ENCODE measurements around the gene AK4. TPM values are rescaled to one million over a fixed set of nuclear protein-coding genes. Genes with fewer than 3 reads are reported as not detected.

AK4 gene
- total and polyA plus RNA-seq, 2 of the 8 experiments (the other 6 are each of a cell fraction or from before 2014, with no cell fraction given) = 64.5 to 175 TPM

- no peak for TF ChIP-seq EP300 (IDR thresholded peaks at IDR 0.05; ENCODE audit: borderline replicate concordance in 1 of 2, low read depth in 2 of 2, low read length in 2 of 2)
Observed at GRCh38 chr1:65148548-65149350, 746 bp downstream of the AK4 start (continued).

All from H1 (cell line).